GM21381 (cell line): ENCODE data around the gene TYRO3.

Experiments
- ATAC-seq: cut with Tn5 transposase; IDR thresholded peaks from one replicate; pipeline ENCODE4 v1.9.1; 2021; ENCODE audit warnings: mild to moderate bottlenecking, moderate library complexity; ENCODE audit not compliant: unreplicated experiment

The TYRO3 gene

DNA sequence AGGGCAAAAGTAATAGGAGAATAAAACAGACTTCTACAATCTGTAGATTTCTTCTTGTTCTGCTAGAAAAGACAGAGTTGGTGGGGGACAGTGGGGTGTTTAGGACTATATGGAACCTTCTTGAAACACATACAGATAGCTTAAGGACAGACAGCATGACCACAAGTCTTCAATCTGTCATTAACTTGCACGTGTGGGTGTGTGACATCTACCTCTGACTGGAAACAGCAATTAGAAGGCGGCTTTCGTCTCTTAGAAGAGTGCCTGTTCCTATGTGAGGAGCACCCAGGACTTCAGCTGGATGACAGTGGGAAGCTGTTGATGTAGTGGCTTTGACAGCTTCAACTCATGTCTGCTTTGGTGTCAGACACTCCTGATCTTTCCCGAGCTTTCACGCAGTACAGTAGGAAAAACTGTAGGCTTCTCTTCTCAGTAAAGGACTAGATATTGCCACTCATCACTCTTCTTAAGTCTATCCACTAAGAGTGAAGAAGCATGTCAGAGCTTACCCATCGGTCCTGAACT, 44.5 kb downstream of the TYRO3 start:
- ATAC-seq = no peak

GRCh38 chr15:41603941-41604911, 45.2 kb downstream of the TYRO3 start:
- no peak for ATAC-seq

GRCh38 chr15:41605566-41605965, 46.6 kb downstream of the TYRO3 start:
- ATAC-seq = no peak

DNA sequence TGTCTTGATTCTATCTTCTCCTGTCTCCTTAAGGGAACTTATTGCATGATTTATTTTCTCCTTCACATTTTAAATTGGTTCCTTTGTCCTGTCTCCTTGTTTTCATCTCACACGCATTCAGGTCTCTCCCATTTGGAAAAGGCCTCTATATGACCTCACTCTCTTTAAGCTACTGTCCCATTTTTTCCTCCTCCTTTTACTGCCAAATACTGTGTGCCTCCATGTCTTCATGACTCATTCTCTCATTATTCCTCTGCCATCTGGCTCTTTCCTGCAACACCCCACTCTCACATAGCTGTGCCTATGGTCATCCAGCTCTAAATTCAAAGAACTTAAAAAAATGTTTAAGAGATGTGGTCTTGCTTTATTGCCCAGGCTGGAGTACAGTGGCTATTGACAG, 48.0 kb downstream of the TYRO3 start:
- ATAC-seq = no peak

DNA sequence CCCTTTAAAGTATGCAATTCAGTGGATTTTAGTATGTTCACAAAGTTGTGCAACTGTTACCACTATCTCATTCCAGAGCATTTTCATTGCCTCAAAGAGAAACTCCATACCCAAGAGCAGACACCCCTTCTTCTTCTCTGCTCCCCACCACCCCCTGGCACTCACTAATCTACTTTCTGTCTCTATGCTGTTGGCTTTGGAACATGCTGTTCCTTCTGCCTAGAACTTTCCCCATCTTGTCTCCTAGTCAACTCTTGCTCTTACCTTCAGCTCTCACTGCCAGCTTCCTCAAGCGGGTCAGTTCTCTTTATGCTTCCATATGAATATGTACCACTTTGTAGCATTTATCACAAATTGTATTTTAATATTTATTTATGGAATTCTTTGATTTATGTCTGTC, 50.1 kb downstream of the TYRO3 start:
- ATAC-seq = no peak

DNA sequence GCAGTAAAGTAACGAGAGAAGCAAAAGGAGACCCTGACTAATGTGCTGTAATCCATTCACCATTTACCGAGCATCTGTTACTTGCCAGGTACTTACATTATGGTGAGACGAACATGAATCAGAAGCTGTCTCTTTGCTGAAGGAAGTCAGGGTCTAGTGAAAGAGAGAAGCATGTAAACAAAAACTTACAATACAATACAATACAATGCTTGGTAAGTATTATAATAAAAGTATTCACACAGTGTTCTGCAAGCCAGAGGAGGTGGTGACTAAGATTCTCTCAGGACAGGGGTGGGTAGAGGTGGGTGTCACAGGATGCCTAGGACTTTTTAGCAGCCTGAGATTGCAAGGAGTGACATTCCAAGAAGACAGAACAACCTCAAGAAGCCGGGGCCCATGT, 51.0 kb downstream of the TYRO3 start:
- no peak for ATAC-seq

DNA sequence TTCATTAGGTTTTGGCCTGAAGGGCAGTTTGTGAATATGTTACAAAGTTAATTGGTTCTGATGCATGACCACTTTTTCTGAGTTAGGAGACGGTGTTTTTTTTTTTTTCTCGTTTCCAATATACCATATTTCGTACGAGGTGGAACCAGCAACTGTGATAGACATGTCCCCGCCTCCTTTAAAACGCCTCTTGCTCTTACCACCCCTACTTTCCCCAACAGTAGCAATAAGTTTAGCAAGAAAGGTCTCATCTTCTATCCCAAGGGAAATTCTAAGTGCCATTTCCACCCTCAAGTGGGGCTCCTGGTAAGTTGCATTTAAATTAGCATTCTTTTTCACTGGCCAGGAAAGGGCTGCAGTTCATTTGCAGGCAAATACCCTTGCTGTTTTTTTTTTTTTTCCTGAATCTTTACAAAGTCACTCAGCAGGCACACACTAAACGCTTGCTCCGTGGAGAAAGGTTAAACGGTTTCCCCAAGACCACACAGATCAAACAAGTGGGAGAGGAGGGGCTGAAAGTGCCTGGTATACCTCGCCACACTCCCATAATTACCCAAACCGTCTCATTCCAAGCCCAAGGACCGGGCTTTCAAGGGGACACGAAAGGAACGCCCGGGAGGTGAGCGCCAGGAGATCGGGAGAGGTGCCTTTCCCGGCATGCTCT, 61.7 kb downstream of the TYRO3 start:
- ATAC-seq = no peak

GRCh38 chr15:41621200-41622193, 62.5 kb downstream of the TYRO3 start:
- no peak for ATAC-seq

GRCh38 chr15:41622901-41623300, 63.9 kb downstream of the TYRO3 start:
- ATAC-seq = no peak

GRCh38 chr15:41627203-41627602, 68.2 kb downstream of the TYRO3 start:
- no peak for ATAC-seq

DNA sequence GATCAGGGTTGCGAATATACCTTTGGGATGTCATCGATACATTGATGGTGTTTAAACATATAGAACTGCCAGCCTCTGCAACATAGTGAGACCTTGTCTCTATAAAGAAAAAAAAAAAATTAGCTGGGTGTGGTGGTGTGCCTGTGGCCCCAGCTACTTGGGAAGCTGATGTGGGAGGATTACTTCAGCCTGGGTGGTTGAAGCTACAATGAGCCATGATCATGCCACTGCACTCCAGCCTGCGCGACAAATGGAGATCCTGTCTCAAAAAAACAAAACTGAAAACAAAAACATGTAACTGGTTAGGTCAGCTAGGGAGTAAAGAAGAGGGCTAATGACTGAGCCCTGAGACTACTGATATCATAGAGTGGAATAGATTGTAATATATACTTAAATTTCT, 70.5 kb downstream of the TYRO3 start:
- no peak for ATAC-seq

- ATAC-seq = no peak
These were observed 70.9 kb downstream of the TYRO3 start for GRCh38 chr15:41629883-41630282.

GRCh38 chr15:41630616-41631217, 71.7 kb downstream of the TYRO3 start:
- no peak for ATAC-seq

GRCh38 chr15:41631880-41632470, 73.0 kb downstream of the TYRO3 start:
- no peak for ATAC-seq
